ENCODE results near the gene TUFM.

- TF ChIP-seq CTCF (conservative IDR thresholded peaks at IDR 0.05 in 1 of 2, IDR thresholded peaks at IDR 0.05 in 1 of 2; ENCODE audit: low read depth in 1 of 2, low read length in 2 of 2) (no peak), EZH2 (IDR thresholded peaks at IDR 0.05; ENCODE audit: low read length, missing control alignments) (no peak)
Measured at GRCh38 chr16:28858421-28858820, 12.3 kb upstream of the TUFM start.
